HCT116 (cell line): ENCODE data around the gene CTSZ. TPM values are rescaled to one million over a fixed set of nuclear protein-coding genes. Genes with fewer than 3 reads are reported as not detected.

Source experiments
- ATAC-seq: fragments of 200-7000 bp; cut with Tn5 transposase; 2 replicates; pipeline ENCODE4 v1.9.1; 2020; ENCODE audit warnings: mild to moderate bottlenecking, moderate library complexity
- BruUV-seq: library from RNA; stranded (reverse); fragments of 400-500 nt; replicated peaks from 2 replicates; lab custom pipeline; 2021; lab: Mats Ljungman, UMichigan
- CTCF ChIA-PET: fragments of 300-600 bp; sonication (Branson Sonifier 250); formaldehyde crosslinking; loops from one replicate; lab custom pipeline; 2021; ENCODE audit warnings: antibody characterized with exemption; lab: Charles Lee
- POLR2A ChIA-PET: fragments of 300-600, 350-600 bp; sonication (Branson Sonifier 250); formaldehyde crosslinking; loops from one replicate; lab custom pipeline; 2021; ENCODE audit warnings: antibody characterized with exemption; lab: Charles Lee
- RAD21 ChIA-PET, 2 experiments: fragments of 300-600 bp; sonication (Branson Sonifier 250); formaldehyde crosslinking; loops; one replicate each; lab custom pipeline; 2023; ENCODE audit warnings: low total read pairs in 2 of 2; ENCODE audit not compliant: uncharacterized antibody in 2 of 2, unreplicated experiment in 2 of 2, low non-redundant PET in 1 of 2; lab: Charles Lee
- DNase-seq: peaks from one replicate; pipeline ENCODE4 v3.0.0-alpha.2; 2010; ENCODE audit warnings: low read depth, low spot score
- H2AFZ ChIP-seq: fragments of 200-600 bp; shearing (Covaris generic), sonication (generic); 2 replicates; pipeline ENCODE4 v1.6.1; 2017; ENCODE audit warnings: low read depth, mixed run types, mixed read lengths, antibody characterized with exemption, low read length; ENCODE audit not compliant: poor library complexity, severe bottlenecking
- H3K27ac ChIP-seq: 2 replicates; pipeline ENCODE4 v1.5.1; 2012; ENCODE audit warnings: low read depth, low read length
- H3K27me3 ChIP-seq: fragments of 200-600 bp; sonication (generic); 2 replicates; pipeline ENCODE4 v1.6.1; 2016; ENCODE audit warnings: mixed run types, low read length, mixed read lengths; ENCODE audit not compliant: insufficient read depth
- H3K36me3 ChIP-seq, 2 experiments: fragments of 200-500 bp in 1 of 2; fragments of 200-600 bp in 1 of 2; sonication (Bioruptor generic) in 1 of 2; sonication (generic) in 1 of 2; 2 replicates each; pipeline versions ENCODE4 v1.5.1 to v1.6.1; 2014 to 2016; ENCODE audit warnings: low read length in 2 of 2, inconsistent platforms in 1 of 2, mixed read lengths in 1 of 2, mixed run types in 1 of 2; ENCODE audit not compliant: insufficient read depth in 2 of 2, control insufficient read depth in 1 of 2
- H3K4me1 ChIP-seq, 2 experiments: fragments of 200-600 bp in 1 of 2; sonication (generic) in 1 of 2; 2 replicates each; pipeline versions ENCODE4 v1.5.1 to v1.6.1; 2012 to 2017; ENCODE audit warnings: low read length in 2 of 2, inconsistent platforms in 1 of 2, mild to moderate bottlenecking in 1 of 2, mixed read lengths in 1 of 2, mixed run types in 1 of 2, moderate library complexity in 1 of 2; ENCODE audit not compliant: insufficient read depth in 2 of 2, control insufficient read depth in 1 of 2
- H3K4me2 ChIP-seq: fragments of 200-600 bp; sonication (generic); 2 replicates; pipeline ENCODE4 v1.6.1; 2017; ENCODE audit warnings: mixed run types, low read length, mixed read lengths
- H3K4me3 ChIP-seq, 2 experiments: fragments of 200-600 bp in 1 of 2; sonication (generic) in 1 of 2; replicated peaks in 1 of 2; 2 replicates each; pipeline ENCODE4 v1.5.1; 2011 to 2016; ENCODE audit warnings: low read length in 2 of 2, control low read depth in 1 of 2, low read depth in 1 of 2, mild to moderate bottlenecking in 1 of 2, mixed read lengths in 1 of 2, mixed run types in 1 of 2
- H3K79me2 ChIP-seq: fragments of 200-600 bp; sonication (generic); 2 replicates; pipeline ENCODE4 v1.6.1; 2017; ENCODE audit warnings: mild to moderate bottlenecking, mixed run types, low read length, moderate library complexity, mixed read lengths; ENCODE audit not compliant: insufficient read depth
- H3K9ac ChIP-seq: fragments of 200-600 bp; sonication (generic); 2 replicates; pipeline ENCODE4 v1.6.1; 2016; ENCODE audit warnings: low read length, mixed read lengths
- H3K9me2 ChIP-seq: fragments of 200-600 bp; sonication (generic), shearing (Covaris generic); 2 replicates; pipeline ENCODE4 v1.6.1; 2017; ENCODE audit warnings: mixed run types, mild to moderate bottlenecking, moderate library complexity; ENCODE audit not compliant: insufficient read depth
- H3K9me3 ChIP-seq, 2 experiments: fragments of 200-500 bp in 1 of 2; fragments of 200-600 bp in 1 of 2; sonication (Bioruptor generic) in 1 of 2; sonication (generic) in 1 of 2; 2 replicates each; pipeline ENCODE4 v1.6.1; 2014 to 2017; ENCODE audit warnings: low read length in 2 of 2, mixed read lengths in 2 of 2, inconsistent platforms in 1 of 2, low read depth in 1 of 2, mild to moderate bottlenecking in 1 of 2, mixed run types in 1 of 2, moderate library complexity in 1 of 2; ENCODE audit not compliant: control insufficient read depth in 1 of 2, insufficient read depth in 1 of 2
- H4K20me1 ChIP-seq: fragments of 200-600 bp; sonication (generic), shearing (Covaris generic); 2 replicates; pipeline ENCODE4 v1.6.1; 2017; ENCODE audit warnings: mixed run types, mild to moderate bottlenecking, moderate library complexity; ENCODE audit not compliant: insufficient read depth
- ATF3 ChIP-seq: IDR thresholded peaks from 2 replicates; pipeline ENCODE4 v1.6.1; 2012
- CBX3 ChIP-seq: IDR thresholded peaks from 2 replicates; pipeline ENCODE4 v1.6.1; 2012; ENCODE audit warnings: low read depth
- CEBPB ChIP-seq: IDR thresholded peaks from 2 replicates; pipeline ENCODE4 v1.6.1; 2012; ENCODE audit warnings: low read depth
- CTCF ChIP-seq, 3 experiments: fragments of 200-600 bp in 1 of 3; sonication (generic) in 1 of 3; IDR thresholded peaks in 2 of 3; conservative IDR thresholded peaks in 1 of 3; 2 replicates each; pipeline ENCODE4 v1.5.1; 2012 to 2017; ENCODE audit warnings: low read depth in 2 of 3, low read length in 2 of 3, antibody characterized with exemption in 1 of 3, borderline replicate concordance in 1 of 3, control low read depth in 1 of 3, mild to moderate bottlenecking in 1 of 3, mixed read lengths in 1 of 3, mixed run types in 1 of 3, moderate library complexity in 1 of 3; ENCODE audit not compliant: insufficient read depth in 1 of 3
- EGR1 ChIP-seq: IDR thresholded peaks from 2 replicates; pipeline ENCODE4 v1.6.1; 2012; ENCODE audit warnings: low read depth
- ELF1 ChIP-seq: IDR thresholded peaks from 2 replicates; pipeline ENCODE4 v1.6.1; 2012; ENCODE audit warnings: low read depth, borderline replicate concordance
- EZH2phosphoT487 ChIP-seq: fragments of 200-600 bp; IDR thresholded peaks from 2 replicates; pipeline ENCODE4 v1.6.1; 2018; ENCODE audit warnings: antibody characterized with exemption, borderline replicate concordance
- FOSL1 ChIP-seq: IDR thresholded peaks from 2 replicates; pipeline ENCODE4 v1.6.1; 2012; ENCODE audit warnings: low read depth
- JUND ChIP-seq: IDR thresholded peaks from 2 replicates; pipeline ENCODE4 v1.6.1; 2012
- MAX ChIP-seq: IDR thresholded peaks from 2 replicates; pipeline ENCODE4 v1.6.1; 2012
- POLR2AphosphoS5 ChIP-seq: IDR thresholded peaks from 2 replicates; pipeline ENCODE4 v1.6.1; 2011; ENCODE audit warnings: mild to moderate bottlenecking, low read depth, low read length, moderate library complexity
- RAD21 ChIP-seq: IDR thresholded peaks from 2 replicates; pipeline ENCODE4 v1.6.1; 2012; ENCODE audit warnings: low read depth, mild to moderate bottlenecking
- SIN3A ChIP-seq: IDR thresholded peaks from 2 replicates; pipeline ENCODE4 v1.6.1; 2012; ENCODE audit warnings: low read depth
- SRF ChIP-seq: IDR thresholded peaks from 2 replicates; pipeline ENCODE4 v1.6.1; 2012; ENCODE audit warnings: low read depth
- TCF7L2 ChIP-seq: IDR thresholded peaks from 2 replicates; pipeline ENCODE4 v1.7.0; 2011; ENCODE audit warnings: borderline replicate concordance, inconsistent platforms; ENCODE audit not compliant: insufficient read depth, insufficient read length; ENCODE audit errors: extremely low read depth
- YY1 ChIP-seq: IDR thresholded peaks from 2 replicates; pipeline ENCODE4 v1.6.1; 2011; ENCODE audit warnings: low read length, low read depth, moderate library complexity, mild to moderate bottlenecking; ENCODE audit not compliant: insufficient replicate concordance; ENCODE audit errors: extremely low read depth
- ZFX ChIP-seq: fragments of 450-650 bp; IDR thresholded peaks from 2 replicates; pipeline ENCODE4 v1.6.1; 2017
- intact Hi-C: fragments of 100-400 bp; cut with micrococcal nuclease; formaldehyde crosslinking; loops from 2 replicates; pipeline ENCODE4 v1.10.0; 2022
- total RNA-seq: library from RNA; stranded (reverse); gene quantifications from one replicate; pipeline ENCODE4 v1.2.1, GENCODE V29; 2021; ENCODE audit not compliant: unreplicated experiment
- TF ChIP-seq, protein P1 (sequence below): IDR thresholded peaks from 2 replicates; pipeline ENCODE4 v1.6.1; 2011; ENCODE audit warnings: mild to moderate bottlenecking, low read length, moderate library complexity; ENCODE audit not compliant: insufficient replicate concordance; ENCODE audit errors: extremely low read depth
- TF ChIP-seq, protein P2 (sequence below): IDR thresholded peaks from 2 replicates; pipeline ENCODE4 v1.6.1; 2012; ENCODE audit warnings: low read depth

Gene CTSZ
- total RNA-seq, 1 experiment from 2014 or later: 100 TPM

DNA sequence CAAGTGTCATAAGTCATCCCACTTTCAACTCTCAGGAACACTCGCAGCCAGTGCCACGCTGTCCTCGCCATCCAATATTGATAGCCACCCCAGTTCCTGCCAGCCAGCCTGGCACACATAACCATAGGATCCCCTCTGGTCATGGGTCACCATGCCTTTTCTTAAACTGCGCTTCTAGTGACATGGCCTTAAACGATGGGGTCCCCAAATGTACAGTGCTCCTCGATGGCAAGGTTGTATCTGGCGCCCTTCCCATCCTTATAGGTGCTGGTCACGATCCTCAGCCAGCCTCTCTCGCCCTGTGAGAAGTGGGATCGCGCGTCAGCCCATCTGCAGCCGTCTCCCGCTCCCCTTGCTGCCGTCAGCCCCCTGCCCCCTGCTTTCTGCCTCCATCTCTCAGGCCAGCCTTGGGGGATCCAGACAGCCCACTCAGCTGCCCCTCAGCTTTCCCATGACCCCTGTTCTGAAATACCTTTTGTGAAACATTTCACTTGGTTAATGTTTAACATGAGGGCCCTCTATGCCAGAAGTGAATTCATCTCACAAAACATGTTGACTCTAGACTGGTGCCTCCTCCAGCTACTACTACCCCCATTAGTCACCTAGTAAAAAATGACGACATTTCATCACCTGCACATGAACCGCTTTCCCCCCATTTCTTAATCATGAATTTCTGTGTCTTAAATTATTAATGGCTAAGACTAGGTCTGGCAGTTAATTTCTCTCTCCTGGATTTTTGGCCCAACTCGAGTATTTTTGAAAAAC lies 11.4 kb downstream of the CTSZ start:
- Histone ChIP-seq H2AFZ (no peak overlapping the region), H3K79me2 (peaks cover 5% of the 10 kb centered on the region; the same call in 1 of the 2 replicates), H3K9me2 (no peaks in the 10 kb centered on the region), H3K4me1 (no peaks in the 10 kb centered on the region), H3K9me3 (no peaks in the 10 kb centered on the region), H3K9ac (no peak overlapping the region), H3K27me3 (no peaks in the 10 kb centered on the region), H3K27ac (no peak overlapping the region), H3K36me3 (peaks cover 60 to 68% of the 10 kb centered on the region in 2 experiments), H4K20me1 (no peaks in the 10 kb centered on the region), H3K4me2 (no peak overlapping the region), H3K4me3 (no peak overlapping the region)
- RAD21 ChIA-PET: no interaction called here
- POLR2A ChIA-PET: no interaction called here
- CTCF ChIA-PET: no interaction called here
- TF ChIP-seq CBX3 (no peak), YY1 (no peak), SRF (no peak), FOSL1 (no peak), ELF1 (no peak), ZFX (no peak), CTCF (IDR thresholded peaks at IDR 0.05 in 2 of 3, conservative IDR thresholded peaks at IDR 0.05 in 1 of 3; ENCODE audit: borderline replicate concordance in 1 of 3, insufficient read depth in 1 of 3, low read depth in 2 of 3, low read length in 2 of 3) (no peak), EGR1 (no peak), RAD21 (no peak), SIN3A (no peak), MAX (no peak), JUND (no peak), POLR2AphosphoS5 (no peak), ATF3 (no peak), EZH2phosphoT487 (no peak), TCF7L2 (no peak), CEBPB (no peak)
- TF ChIP-seq, protein P1, sequence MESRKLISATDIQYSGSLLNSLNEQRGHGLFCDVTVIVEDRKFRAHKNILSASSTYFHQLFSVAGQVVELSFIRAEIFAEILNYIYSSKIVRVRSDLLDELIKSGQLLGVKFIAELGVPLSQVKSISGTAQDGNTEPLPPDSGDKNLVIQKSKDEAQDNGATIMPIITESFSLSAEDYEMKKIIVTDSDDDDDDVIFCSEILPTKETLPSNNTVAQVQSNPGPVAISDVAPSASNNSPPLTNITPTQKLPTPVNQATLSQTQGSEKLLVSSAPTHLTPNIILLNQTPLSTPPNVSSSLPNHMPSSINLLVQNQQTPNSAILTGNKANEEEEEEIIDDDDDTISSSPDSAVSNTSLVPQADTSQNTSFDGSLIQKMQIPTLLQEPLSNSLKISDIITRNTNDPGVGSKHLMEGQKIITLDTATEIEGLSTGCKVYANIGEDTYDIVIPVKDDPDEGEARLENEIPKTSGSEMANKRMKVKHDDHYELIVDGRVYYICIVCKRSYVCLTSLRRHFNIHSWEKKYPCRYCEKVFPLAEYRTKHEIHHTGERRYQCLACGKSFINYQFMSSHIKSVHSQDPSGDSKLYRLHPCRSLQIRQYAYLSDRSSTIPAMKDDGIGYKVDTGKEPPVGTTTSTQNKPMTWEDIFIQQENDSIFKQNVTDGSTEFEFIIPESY: no peak
- TF ChIP-seq, protein P2, sequence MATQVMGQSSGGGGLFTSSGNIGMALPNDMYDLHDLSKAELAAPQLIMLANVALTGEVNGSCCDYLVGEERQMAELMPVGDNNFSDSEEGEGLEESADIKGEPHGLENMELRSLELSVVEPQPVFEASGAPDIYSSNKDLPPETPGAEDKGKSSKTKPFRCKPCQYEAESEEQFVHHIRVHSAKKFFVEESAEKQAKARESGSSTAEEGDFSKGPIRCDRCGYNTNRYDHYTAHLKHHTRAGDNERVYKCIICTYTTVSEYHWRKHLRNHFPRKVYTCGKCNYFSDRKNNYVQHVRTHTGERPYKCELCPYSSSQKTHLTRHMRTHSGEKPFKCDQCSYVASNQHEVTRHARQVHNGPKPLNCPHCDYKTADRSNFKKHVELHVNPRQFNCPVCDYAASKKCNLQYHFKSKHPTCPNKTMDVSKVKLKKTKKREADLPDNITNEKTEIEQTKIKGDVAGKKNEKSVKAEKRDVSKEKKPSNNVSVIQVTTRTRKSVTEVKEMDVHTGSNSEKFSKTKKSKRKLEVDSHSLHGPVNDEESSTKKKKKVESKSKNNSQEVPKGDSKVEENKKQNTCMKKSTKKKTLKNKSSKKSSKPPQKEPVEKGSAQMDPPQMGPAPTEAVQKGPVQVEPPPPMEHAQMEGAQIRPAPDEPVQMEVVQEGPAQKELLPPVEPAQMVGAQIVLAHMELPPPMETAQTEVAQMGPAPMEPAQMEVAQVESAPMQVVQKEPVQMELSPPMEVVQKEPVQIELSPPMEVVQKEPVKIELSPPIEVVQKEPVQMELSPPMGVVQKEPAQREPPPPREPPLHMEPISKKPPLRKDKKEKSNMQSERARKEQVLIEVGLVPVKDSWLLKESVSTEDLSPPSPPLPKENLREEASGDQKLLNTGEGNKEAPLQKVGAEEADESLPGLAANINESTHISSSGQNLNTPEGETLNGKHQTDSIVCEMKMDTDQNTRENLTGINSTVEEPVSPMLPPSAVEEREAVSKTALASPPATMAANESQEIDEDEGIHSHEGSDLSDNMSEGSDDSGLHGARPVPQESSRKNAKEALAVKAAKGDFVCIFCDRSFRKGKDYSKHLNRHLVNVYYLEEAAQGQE: no peak
- TSS peak; percentile 83 for BruUV-seq
- intact Hi-C loops: no loop called here
- DNase-seq: no peak
- no peak for ATAC-seq
